NCI-H2107 treated with DMSO at 0.1 percent for 48 hours (cell line): ENCODE results near the gene CKAP4.

Experiments used
- DNase-seq: peaks from one replicate; lab custom pipeline; 2025; ENCODE audit not compliant: unreplicated experiment; lab: John Stamatoyannopoulos, UW

The CKAP4 gene

DNA sequence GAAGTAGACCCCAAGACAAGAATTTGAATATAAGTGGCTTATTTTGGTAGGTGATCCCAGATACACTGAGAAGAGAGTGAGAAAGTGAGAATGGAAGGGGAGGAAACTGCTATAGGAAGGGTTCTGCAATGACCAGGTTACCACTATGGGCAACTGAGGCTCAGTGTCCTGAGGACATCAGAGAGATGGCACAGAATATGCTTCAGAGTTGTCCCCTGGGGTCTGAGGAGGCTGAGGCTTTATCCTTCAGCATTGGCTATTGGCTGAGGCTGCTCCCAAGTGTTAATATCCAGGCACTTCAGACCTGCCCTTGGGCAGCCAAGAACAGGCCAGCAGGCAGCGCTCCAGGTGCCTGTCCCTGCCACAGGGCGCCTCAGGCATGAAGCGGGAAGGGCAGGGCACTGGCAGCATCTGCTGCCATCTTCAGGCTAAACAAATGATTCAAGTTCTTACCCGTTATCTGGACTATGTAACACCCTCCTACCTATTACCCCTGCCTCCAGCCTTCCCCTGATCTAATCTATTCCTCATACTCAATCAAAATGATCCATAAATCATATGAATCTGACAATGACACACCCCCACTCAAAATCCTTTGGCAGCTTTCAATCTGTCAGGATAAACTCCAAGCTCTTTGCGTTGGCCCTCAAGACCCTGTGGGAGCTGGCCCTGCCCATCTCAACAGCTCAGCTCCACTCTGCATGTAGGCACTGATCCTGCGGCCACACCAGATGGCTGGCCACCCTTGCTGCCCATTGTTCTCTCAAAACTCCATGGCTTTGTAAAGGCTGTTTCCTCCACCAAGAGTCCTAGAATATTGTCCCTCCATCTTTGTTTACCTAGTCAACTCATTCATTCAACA, 42.4 kb downstream of the CKAP4 start:
- DNase-seq: peak; percentile 62

- DNase-seq: no peak
Observed at GRCh38 chr12:106204312-106204711, 43.5 kb downstream of the CKAP4 start.

DNA sequence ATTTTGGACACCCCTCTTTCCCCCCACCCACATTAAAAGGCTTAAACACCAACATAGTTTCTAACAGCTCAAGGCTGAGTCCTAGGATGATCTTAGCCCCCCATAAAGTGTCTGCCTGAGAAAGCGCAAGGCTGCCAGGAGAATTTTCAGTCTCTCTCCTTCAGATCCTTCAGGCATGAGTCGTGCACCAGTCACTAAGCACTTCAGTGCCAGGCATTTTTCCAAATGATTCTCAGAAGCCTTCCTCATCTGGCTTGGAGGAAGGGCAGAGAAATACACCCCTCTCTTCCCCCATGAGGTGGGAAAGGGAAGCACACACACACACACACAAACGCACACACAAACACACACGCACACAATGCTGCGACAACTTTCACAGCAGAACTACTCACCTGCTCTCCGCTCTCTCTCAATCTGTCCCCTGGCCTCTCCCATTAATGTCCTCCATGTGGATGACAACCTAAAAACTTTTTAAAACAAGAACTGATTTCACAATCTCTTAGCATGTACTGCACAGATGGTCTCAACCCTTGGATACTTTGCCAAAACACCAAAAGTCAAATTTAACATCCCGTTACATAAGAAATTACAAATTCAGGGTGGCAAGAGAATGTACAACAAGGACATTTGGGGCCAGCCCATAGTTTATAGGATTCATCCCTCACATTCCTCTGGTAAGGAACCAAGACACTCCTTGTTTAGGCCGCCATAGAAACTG, 49.8 kb downstream of the CKAP4 start:
- no peak for DNase-seq

- no peak for DNase-seq
Observed at GRCh38 chr12:106195621-106196027, 52.2 kb downstream of the CKAP4 start.

- DNase-seq: no peak
Observed at GRCh38 chr12:106194351-106194750, 53.5 kb downstream of the CKAP4 start.

DNA sequence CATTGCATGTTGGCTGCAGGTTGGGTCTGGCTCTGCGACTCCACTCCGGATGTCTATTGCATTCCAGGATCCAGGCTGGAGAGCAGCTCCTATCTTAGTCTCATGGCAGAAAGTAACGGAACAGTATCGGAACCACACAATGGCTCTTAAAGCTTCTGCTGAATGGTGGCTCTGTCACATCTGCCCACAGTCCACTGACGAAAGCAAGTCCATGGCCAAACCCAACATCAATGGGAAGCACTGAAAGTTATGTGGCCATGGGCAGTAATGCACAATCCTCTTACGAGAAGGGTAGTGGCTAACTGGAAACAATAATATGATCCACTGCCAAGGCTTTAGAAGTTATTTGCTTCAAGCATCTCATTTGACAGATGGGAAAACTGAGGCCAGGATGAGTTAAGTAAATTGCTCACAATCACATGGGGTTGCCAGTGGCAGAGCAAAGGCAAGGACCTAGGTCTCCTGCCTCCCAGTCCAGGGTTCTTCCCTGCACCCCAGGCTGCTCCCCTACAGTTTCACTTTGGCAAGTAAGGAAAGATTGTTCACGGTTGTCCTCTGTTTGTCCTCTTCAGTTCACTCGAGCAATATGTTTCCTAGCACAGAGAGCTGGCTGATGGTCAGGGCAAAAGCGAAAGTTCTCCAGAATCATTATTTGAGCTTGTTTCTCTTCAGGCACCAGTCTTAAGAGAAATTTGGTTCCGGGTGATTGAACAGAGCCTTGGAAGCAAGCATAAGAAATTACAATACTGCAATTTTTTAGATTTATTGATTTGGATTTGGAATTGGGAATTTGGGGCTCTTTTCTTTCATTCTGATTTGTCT, 54.2 kb downstream of the CKAP4 start:
- no peak for DNase-seq

DNA sequence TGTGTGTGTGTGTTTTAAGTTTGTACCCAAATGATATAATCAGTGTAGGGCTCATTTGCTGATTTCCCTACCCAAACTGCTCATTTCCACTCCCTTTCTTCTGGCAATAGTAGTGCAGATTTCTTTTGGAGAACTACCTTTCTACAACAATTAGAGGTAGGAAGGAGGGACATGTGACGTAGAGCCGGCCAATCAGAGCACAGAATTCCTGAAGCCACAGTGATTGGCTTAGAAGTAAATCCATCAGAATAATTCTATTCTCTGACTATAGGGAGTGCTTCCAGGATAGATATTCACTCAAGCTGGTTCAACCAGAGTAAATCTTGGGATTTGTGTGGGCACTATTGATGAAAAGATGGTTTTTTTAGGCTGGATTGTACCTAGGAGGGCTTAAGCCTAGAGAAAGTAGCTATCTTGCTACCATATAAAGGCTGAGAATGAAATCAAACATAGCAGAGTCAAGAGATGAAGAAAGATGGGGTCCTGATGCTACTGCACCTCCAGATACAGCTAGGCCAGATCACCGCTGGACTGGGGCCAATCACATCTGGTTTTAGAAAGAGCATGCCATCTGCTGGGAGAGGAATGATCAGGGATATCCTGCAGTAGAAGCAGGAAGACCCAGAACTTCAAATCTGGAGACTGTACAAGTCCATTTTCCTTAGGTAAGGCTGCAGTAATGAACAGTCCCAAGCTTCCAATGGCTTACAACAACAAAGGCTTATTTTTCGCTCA, 55.0 kb downstream of the CKAP4 start:
- no peak for DNase-seq

DNA sequence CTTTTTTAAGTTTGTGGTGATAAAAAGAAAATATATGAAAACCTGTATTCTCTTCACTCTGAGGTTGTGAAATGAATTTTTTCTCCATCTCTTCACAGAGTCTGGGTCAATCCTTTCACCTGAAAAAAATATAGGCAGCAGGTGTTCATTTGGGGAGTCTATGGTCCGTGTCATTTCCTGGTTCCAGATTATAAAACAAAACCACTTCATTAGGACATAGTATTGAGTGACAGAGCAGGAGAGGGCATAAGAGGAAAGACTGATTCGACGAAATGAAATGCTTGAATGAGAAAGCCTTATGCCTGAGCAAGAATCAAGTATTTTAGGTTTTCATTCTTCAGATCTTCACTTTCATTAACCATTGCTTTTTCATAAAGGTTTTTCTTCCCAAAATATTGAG, 57.2 kb downstream of the CKAP4 start:
- DNase-seq: peak; percentile 92

- no peak for DNase-seq
Observed at GRCh38 chr12:106189341-106189740, 58.5 kb downstream of the CKAP4 start.

GRCh38 chr12:106188256-106188655, 59.6 kb downstream of the CKAP4 start:
- DNase-seq: no peak
